IPS-15b (cell line): ENCODE results near the gene NXPE4.
"Not testable (repeated sequence)": the region's sequence is repeated elsewhere in the genome, so short reads cannot be mapped to it uniquely, and the experiment has no call there.

Experiments used
- H3K27me3 ChIP-seq: one replicate; pipeline ENCODE4 v1.6.1; 2013; ENCODE audit warnings: low read length; ENCODE audit not compliant: control insufficient read depth, insufficient read depth
- H3K36me3 ChIP-seq: one replicate; pipeline ENCODE4 v1.6.1; 2013; ENCODE audit warnings: low read length; ENCODE audit not compliant: control insufficient read depth, insufficient read depth
- H3K4me1 ChIP-seq: one replicate; pipeline ENCODE4 v1.6.1; 2013; ENCODE audit warnings: mild to moderate bottlenecking, low read length; ENCODE audit not compliant: control insufficient read depth, insufficient read depth
- H3K4me3 ChIP-seq: one replicate; pipeline ENCODE4 v1.5.1; 2013; ENCODE audit warnings: low read depth, low read length
- H3K9ac ChIP-seq: one replicate; pipeline ENCODE4 v1.6.1; 2013; ENCODE audit warnings: low read depth, mild to moderate bottlenecking, low read length
- H3K9me3 ChIP-seq: one replicate; pipeline ENCODE4 v1.6.1; 2013; ENCODE audit warnings: mild to moderate bottlenecking, low read length; ENCODE audit not compliant: control insufficient read depth, insufficient read depth

NXPE4 gene

GRCh38 chr11:114595571-114595970 lies at the start of gene NXPE4:
Gene NXPE4, minus strand, starts transcription at chr11:114595786. Its CDS starts 1,027 bp downstream, at chr11:114594759.
- Histone ChIP-seq H3K4me1 (no peaks in the 10 kb centered on the region), H3K27me3 (no peaks in the 10 kb centered on the region), H3K9ac (no peak within 1 kb of the TSS), H3K9me3 (no peaks in the 10 kb centered on the region), H3K36me3 (no peaks in the 10 kb centered on the region), H3K4me3 (no peak within 1 kb of the TSS)

- H3K27me3 ChIP-seq, H3K9me3 ChIP-seq, H3K4me3 ChIP-seq: not testable (repeated sequence)
Measured at GRCh38 chr11:114639440-114639839, 43.9 kb upstream of the NXPE4 start.

GRCh38 chr11:114631445-114631965 lies 35.9 kb upstream of the NXPE4 start:
- not testable (repeated sequence) for H3K9me3 ChIP-seq, H3K27me3 ChIP-seq, H3K36me3 ChIP-seq, H3K4me3 ChIP-seq, H3K4me1 ChIP-seq, H3K9ac ChIP-seq

More at GRCh38 chr11:114639440-114639839, 43.9 kb upstream of the NXPE4 start:
- H3K36me3 ChIP-seq, H3K9ac ChIP-seq, H3K4me1 ChIP-seq: not testable (repeated sequence)

GRCh38 chr11:114625294-114625693 lies 29.7 kb upstream of the NXPE4 start:
- no peaks in the 10 kb centered on the region for H3K4me1 ChIP-seq
- no peaks in the 10 kb centered on the region for H3K27me3 ChIP-seq
- H3K9ac ChIP-seq = no peak overlapping the region
- peaks cover 38% of the 10 kb centered on the region for H3K9me3 ChIP-seq
- peaks cover 3% of the 10 kb centered on the region for H3K36me3 ChIP-seq
- no peak overlapping the region for H3K4me3 ChIP-seq

GRCh38 chr11:114624455-114625207 lies 29.0 kb upstream of the NXPE4 start:
- Histone ChIP-seq H3K9ac (no peak overlapping the region), H3K27me3 (no peaks in the 10 kb centered on the region), H3K9me3 (peaks cover 39% of the 10 kb centered on the region), H3K4me1 (no peaks in the 10 kb centered on the region), H3K36me3 (peaks cover 3% of the 10 kb centered on the region), H3K4me3 (no peak overlapping the region)

GRCh38 chr11:114623720-114624119 lies 28.1 kb upstream of the NXPE4 start:
- H3K4me1 ChIP-seq = no peaks in the 10 kb centered on the region
- no peaks in the 10 kb centered on the region for H3K27me3 ChIP-seq
- no peak overlapping the region for H3K9ac ChIP-seq
- H3K36me3 ChIP-seq = peaks cover 3% of the 10 kb centered on the region
- H3K9me3 ChIP-seq = peaks cover 44% of the 10 kb centered on the region
- H3K4me3 ChIP-seq = no peak overlapping the region

- H3K4me3 ChIP-seq = no peak overlapping the region
- H3K36me3 ChIP-seq = peaks cover 3% of the 10 kb centered on the region
- no peaks in the 10 kb centered on the region for H3K27me3 ChIP-seq
- H3K4me1 ChIP-seq = no peaks in the 10 kb centered on the region
- H3K9ac ChIP-seq = no peak overlapping the region
- H3K9me3 ChIP-seq = peaks cover 50% of the 10 kb centered on the region
Measured at GRCh38 chr11:114622858-114623257, 27.3 kb upstream of the NXPE4 start.

- H3K36me3 ChIP-seq = peaks cover 3% of the 10 kb centered on the region
- H3K9me3 ChIP-seq = peaks cover 55% of the 10 kb centered on the region
- no peaks in the 10 kb centered on the region for H3K27me3 ChIP-seq
- no peak overlapping the region for H3K9ac ChIP-seq
- no peak overlapping the region for H3K4me3 ChIP-seq
- no peaks in the 10 kb centered on the region for H3K4me1 ChIP-seq
Measured at GRCh38 chr11:114621950-114622809, 26.6 kb upstream of the NXPE4 start.

- Histone ChIP-seq H3K4me1 (no peaks in the 10 kb centered on the region), H3K27me3 (no peaks in the 10 kb centered on the region), H3K36me3 (peaks cover 3% of the 10 kb centered on the region), H3K4me3 (no peak overlapping the region), H3K9me3 (peaks cover 59% of the 10 kb centered on the region), H3K9ac (no peak overlapping the region)
Measured at GRCh38 chr11:114621072-114621471, 25.5 kb upstream of the NXPE4 start.

GRCh38 chr11:114619659-114620173 lies 24.1 kb upstream of the NXPE4 start:
- no peaks in the 10 kb centered on the region for H3K36me3 ChIP-seq
- H3K27me3 ChIP-seq = no peaks in the 10 kb centered on the region
- no peak overlapping the region for H3K4me3 ChIP-seq
- H3K9me3 ChIP-seq = peaks cover 58% of the 10 kb centered on the region
- H3K9ac ChIP-seq = no peak overlapping the region
- no peaks in the 10 kb centered on the region for H3K4me1 ChIP-seq

- no peaks in the 10 kb centered on the region for H3K27me3 ChIP-seq
- no peaks in the 10 kb centered on the region for H3K4me1 ChIP-seq
- H3K9ac ChIP-seq = no peak overlapping the region
- H3K9me3 ChIP-seq = peaks cover 47% of the 10 kb centered on the region
- H3K36me3 ChIP-seq = no peaks in the 10 kb centered on the region
- no peak overlapping the region for H3K4me3 ChIP-seq
Measured at GRCh38 chr11:114618139-114618538, 22.6 kb upstream of the NXPE4 start.
